HG03039 (cell line): ENCODE data around the gene PGAP3.

Experiments
- ATAC-seq: cut with Tn5 transposase; IDR thresholded peaks from one replicate; pipeline ENCODE4 v1.9.1; 2021; ENCODE audit warnings: mild to moderate bottlenecking, moderate library complexity; ENCODE audit not compliant: unreplicated experiment

The PGAP3 gene

DNA sequence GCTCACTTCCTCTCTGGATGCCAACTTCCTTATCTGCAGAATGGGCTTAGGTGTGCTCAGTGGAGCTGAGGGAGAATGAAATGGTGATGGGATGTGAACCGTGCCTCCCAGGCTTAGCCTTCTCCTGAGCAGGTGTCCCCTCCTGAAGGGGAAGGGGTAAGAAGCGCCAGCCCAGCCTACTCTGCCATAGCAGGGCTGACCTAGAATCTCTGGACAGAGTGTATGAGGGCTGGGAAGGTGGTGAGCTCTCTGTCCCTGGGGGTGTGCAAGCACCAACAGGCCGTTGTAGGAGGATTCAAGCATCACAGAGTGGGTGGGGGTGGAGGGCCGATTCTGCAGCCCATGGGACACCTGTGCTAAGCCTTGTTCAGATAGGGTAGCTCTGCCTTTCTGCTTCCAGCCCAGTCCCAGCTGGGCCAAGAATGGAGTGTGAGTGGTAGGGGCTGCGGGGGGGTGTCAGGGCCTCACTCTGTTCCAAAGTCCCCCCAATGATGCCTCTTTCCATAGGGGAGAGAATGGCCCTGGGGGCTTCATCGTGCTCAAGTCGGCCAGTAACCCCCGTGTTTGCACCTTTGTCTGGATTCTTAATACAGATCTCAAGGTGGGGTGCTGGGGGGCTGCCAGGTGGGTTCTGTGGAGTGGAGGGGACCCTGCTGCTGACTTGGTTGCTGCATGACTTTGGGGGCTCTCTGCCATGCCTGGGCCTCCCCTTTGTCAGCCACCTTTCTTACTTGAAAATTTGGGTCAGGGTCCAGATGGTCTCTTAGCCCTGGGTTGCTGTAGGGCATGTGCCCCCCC, 25.9 kb downstream of the PGAP3 start:
- no peak for ATAC-seq

- no peak for ATAC-seq
Observed at GRCh38 chr17:39660397-39661385, 27.2 kb downstream of the PGAP3 start.

GRCh38 chr17:39660011-39660360, 27.9 kb downstream of the PGAP3 start:
- ATAC-seq = no peak

- ATAC-seq = no peak
Observed at GRCh38 chr17:39659279-39660010, 28.4 kb downstream of the PGAP3 start.

GRCh38 chr17:39658760-39659159, 29.1 kb downstream of the PGAP3 start:
- no peak for ATAC-seq

GRCh38 chr17:39658346-39658745, 29.5 kb downstream of the PGAP3 start:
- no peak for ATAC-seq

DNA sequence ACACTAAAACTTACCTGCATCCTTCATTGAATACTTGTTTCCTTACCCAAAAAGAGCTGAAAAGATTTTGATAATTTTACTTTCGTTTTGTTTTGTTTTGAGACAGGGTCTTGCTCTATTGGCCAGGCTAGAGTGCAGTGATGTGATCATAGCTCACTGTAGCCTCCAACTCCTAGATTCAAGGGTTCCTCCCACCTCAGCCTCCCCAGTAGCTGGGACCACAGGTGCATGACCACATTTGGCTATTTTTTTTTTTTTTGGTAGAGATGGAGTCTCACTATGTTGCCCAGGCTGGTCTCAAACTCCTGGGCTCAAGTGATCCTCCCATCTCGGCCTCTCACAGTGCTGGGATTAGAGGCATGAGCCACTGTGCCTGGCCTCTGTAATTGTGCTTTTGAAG, 32.8 kb downstream of the PGAP3 start:
- ATAC-seq = no peak

GRCh38 chr17:39653662-39654331, 34.1 kb downstream of the PGAP3 start:
- ATAC-seq = no peak

DNA sequence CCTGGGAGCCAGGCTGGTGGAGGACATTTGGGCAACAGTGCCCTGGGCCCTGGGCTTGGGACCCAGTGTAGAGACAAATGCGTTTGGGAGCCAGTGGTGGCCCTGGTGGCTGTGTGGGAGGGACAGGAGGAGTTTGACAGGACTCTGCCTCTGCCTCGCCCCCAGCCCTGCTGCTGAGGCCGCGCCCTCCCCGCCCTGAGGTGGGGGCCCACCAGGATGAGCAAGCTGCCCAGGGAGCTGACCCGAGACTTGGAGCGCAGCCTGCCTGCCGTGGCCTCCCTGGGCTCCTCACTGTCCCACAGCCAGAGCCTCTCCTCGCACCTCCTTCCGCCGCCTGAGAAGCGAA, 34.6 kb downstream of the PGAP3 start:
- no peak for ATAC-seq

GRCh38 chr17:39652587-39653315, 35.1 kb downstream of the PGAP3 start:
- ATAC-seq = no peak

GRCh38 chr17:39651923-39652586, 35.8 kb downstream of the PGAP3 start:
- ATAC-seq = no peak

DNA sequence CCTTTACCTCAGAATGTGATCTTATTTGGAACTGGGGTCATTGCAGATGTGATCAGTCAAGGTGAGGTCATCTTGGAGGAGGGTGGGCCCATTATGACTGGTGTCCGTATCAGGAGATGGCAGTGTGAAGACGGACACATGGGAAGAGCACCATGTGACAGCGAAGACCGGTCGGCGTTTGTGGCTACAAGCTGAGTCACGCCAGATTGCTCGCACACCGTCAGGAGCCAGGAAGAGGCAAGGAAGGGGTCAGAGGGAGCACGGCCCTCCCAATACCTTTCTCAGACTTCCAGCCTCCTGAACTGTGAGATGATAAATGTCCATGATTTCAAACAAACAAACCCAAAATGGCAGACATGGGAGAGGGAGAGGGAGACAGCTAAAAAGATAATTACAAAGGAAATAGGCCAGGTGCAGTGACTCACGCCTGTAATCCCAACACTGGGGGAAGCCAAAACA, 37.7 kb downstream of the PGAP3 start:
- no peak for ATAC-seq

- no peak for ATAC-seq
Observed at GRCh38 chr17:39648616-39649366, 39.1 kb downstream of the PGAP3 start.

GRCh38 chr17:39647256-39647655, 40.6 kb downstream of the PGAP3 start:
- no peak for ATAC-seq

- no peak for ATAC-seq
Observed at GRCh38 chr17:39643271-39643670, 44.6 kb downstream of the PGAP3 start.

DNA sequence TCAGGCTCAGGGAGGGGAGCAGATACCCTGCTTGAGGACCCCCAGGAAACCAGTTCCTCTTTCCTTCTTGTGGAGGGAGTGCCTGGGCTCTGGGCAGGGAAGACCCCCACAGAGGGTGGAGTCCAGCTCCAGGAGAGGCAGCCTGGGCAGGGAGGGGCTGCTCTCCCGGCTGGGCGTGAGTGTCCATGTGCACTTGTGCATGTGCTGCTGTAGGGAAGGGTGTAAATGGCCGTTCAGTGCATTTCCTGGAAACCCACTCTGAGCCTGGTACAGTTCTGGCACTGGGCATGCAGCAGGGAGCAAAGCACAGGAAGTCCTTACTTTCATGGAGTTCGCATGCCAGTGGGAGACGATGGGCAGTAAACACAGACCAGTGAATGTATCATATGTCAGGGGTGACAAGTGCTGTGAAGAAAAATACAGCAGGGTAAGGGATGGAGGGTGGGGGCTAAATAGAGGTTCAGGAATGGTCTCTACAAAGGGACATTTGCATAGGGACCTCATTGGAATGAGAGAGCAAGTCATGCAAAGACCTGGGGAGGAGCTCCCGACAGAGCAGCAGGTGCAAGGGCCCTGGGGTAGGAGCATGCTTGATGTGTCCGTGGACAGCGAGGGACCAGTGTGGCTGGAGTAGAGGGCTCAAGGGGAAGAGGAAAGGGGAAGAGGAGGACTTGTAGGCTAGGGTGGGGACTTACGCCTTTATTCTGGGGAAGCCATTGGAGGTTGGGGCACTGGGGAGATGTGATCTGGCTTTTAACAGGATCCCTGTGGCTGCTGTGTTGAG, 45.4 kb downstream of the PGAP3 start:
- ATAC-seq = no peak

DNA sequence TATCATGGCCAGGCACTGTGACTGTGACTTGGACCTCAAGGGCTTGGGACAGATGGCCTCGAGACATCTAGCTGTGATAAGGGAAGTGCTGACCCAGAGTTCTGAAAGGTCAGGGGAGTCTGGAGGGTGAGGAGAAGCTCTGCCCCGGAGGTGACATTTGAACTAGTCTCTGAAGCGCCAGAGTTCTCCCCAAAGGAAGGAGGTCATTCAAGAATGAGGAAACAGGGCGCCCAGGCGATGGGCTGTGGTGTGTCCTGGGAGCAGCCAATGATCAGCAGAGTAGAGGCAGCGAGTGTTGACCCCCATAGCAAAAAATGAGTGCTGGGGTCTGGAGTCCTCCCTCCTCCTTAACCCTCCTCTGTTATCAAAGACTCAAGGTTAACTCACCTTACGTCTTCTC, 46.0 kb downstream of the PGAP3 start:
- no peak for ATAC-seq

- ATAC-seq = no peak
Observed at GRCh38 chr17:39641097-39641496, 46.8 kb downstream of the PGAP3 start.
